DMS 273 treated with DMSO at 0.1 percent for 48 hours (cell line): ENCODE measurements around the gene BAHCC1.

Source experiments
- DNase-seq: peaks from one replicate; lab custom pipeline; 2025; lab: John Stamatoyannopoulos, UW

BAHCC1 gene

DNA sequence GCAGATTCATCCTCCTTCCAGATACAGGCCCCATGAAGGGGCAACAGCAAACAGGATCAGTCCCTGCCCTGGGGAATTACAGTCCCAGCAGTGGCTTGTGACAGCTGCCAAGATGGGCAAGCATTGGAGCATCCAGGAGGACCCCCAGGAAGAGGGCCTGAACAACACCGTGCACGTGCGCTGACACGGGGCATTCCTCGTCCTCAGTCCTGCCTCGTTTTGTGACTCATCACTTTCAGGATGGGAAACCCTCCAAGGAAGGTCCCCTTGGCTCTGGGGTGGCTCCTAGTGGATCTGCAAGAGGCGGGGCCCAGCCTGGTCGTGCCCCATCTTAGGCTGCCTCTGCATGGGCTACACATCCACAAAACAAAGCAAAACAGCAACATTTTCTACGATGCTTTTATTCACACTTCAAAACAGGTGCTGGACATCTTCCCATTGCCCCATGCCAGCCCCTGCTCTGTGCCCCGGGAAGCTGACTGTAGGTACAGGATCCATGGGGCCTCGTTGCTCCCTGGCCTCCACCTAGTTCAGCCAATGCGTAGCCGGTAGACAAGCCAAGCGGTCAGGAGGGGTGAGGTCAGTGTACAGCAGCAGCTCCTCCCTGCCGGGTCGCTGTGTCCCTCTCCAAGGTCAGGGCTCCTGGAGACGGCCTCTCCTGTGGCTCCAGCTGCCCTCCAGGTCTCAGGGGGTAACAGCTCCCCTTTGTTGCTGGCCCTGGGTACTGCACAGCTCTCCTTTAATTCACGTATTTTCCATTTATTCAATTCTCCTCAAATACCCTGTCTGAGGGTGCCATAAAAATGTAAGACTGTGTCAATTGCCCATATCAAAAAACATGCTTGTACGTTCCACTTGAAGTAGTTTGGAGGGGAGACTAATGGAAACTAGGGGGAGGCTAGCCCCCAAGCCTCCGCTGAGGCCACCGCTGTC is 85.1 kb downstream of the BAHCC1 start:
- DNase-seq: no peak

DNA sequence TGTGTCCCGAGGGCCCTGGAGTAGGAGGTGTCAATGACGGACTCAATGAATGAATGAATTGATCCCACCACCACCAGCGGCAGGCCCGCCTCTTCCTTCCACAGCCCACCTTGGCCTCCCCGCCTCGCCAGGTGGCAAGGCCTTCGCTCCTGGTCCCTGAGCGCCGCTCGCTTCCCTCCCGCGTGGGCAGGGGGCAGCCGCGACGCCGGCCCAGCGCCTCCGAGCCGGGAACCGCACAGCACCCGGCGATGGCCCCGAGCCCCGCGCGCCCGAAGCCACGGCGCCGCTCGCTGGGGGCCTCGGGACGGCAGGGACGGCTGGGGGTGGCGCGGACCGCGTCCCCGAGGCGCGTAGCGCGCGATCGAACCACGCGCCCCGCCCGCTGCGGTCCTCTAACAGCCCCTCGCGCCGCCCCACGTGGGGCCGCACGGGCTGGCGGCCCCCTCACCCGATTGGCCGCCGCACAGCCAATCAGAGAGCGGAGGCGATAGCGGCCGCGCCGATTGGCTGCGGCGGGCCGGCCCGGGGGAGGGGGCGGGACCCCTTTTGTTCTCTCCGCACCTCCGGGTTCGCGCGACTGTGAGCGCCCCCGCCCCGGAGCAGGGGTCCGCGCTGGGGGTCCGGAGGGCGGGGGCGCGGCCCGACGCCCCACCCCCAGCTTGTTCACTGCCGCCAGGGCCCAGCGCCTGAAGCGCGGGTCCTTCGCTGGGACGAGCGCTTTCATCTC is 86.0 kb downstream of the BAHCC1 start:
- no peak for DNase-seq

DNA sequence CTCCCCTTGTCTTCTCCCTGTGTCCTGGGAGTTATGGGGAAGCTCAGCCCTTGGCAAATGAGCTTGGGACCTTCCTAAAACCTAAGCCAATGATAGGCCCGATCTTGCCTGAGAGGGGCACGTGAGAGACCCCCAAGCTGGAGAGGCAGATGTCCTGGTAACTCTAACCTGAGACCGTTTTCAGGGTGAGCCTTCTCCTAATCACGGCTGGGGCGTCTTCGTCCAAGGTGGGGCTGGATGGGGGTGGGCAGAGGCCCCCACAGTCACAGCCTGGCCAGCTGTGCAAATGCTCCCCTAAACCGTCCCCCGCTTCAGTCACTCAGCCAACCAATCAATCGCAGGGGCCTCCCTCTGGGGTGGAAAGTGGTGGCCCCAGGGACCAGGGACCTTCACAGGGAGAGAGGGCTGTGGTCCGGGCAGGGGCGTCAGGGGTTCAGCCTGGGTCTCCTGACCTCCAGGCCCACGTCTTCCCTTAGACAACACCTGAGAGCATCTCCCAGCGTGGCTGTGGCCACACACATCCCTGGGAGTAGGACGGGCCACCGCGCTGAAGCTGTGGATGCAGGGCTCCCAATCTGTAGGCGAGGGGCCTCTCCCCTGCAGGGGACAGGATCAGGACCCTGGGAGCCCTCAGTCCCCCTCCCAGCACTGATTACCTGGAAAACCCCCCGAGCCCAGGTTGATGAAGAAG is 86.7 kb downstream of the BAHCC1 start:
- no peak for DNase-seq

DNA sequence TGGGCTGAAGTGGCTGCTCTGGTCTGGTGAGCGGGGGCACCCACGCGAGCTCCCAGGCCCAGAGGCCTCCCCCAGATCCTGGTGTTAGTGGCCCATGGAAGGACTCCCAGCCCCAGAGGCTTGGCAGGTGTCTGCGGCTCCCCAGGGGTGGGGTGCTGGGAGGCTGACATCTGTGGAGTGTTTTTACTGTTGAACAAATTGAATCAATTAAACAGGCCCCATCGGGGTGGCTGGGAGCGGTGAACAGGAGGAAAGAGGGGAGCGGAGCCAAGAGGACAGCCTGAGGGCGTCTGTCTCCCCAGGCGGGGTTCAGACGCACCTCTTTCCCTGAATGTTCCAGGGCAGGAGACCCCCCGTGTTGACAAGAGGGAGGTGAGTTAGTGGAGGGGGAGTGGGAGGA is 87.4 kb downstream of the BAHCC1 start:
- DNase-seq: peak; percentile 45

DNA sequence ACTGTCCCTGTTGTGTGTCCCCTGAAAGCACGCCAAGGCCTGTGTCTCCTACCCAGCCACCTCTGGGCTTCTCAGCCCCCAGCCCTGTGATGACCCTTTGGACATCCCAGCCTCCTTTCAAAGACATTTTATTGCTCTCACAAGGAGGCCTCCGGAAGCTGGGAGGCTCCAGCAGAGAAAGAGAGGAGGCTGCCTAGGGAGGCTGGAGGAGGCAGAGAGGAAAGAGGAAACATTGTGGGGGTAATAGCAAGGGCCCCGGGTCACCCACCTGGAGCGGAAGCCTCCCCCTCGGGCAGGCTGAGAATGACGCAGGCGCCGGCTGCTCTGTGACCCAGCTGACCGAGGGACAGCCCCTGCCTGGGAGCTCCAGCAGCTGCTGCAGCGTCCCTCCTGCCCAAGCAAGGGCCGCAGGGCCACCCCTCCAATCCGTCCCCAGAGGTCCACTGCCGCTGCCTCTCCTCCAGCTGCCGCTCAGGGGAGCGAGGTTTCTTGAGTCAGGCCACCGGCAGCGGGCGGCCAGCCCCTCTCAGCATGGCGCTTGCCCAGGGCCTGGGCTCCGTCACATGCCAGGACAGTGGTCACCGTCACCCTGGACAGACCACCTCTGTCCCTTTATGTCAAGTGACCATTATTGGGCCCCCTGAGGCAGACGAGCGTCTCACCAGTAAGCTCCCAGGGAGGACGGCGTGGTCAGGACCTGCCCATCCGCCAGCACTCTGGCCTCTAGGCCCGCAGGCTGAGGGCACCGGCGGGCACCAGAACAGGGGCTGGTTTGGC is 88.0 kb downstream of the BAHCC1 start:
- DNase-seq: no peak

DNA sequence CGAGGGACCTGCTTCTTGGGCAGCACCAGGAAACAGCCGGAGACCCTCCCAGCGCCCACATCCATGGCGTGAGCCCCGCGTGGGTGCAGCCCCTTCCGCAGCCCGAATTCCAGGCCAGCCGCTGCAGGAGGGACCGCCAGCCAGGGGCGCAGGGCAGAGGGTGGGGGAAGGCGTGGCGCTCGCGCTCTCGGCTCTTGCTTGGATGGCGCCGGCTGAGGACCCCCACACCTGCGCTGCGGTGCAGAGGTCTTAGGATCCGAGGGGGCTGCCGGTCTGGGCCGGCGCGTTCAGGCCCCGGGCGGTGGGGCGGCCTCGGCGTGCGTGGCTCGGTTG is 88.6 kb downstream of the BAHCC1 start:
- no peak for DNase-seq

DNA sequence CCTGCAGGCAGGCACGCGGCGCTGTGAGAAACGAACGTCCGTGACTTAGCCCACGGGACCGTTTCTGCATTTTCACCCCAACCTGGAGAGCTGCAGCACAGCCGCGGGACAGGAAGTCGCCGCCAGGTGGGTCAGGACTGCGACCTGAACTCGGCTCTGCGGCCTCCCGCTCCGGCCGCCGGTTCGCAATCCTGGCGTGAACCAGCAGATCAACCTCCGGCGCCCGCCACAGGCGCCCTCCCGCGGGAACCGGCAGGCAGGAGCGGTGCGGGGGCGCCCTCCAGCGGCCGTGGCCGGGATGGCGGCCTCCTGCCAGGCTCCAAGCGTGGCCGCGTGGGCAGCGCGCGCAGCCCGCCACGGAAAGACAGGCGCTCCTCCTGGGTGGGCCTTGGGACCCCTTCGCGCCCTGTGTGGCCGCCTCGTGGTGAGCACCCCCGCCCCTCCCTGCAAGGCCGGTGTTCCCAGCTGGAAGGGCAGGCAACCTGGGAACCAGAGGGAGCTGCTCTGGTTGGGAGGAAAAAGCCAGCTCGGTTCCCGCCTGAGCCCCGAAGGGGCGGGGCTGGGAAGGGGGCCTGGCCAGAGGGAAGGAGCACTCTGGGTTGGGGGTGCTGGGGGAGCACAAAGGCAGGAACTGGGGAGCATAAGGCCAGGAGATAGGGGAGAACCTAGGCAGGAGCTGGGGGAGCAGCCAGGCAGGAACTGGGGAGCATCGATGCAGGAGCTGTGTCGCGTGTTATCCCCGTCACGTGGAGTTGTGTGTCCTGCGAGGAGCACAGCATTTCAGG is 89.1 kb downstream of the BAHCC1 start:
- DNase-seq: no peak

DNA sequence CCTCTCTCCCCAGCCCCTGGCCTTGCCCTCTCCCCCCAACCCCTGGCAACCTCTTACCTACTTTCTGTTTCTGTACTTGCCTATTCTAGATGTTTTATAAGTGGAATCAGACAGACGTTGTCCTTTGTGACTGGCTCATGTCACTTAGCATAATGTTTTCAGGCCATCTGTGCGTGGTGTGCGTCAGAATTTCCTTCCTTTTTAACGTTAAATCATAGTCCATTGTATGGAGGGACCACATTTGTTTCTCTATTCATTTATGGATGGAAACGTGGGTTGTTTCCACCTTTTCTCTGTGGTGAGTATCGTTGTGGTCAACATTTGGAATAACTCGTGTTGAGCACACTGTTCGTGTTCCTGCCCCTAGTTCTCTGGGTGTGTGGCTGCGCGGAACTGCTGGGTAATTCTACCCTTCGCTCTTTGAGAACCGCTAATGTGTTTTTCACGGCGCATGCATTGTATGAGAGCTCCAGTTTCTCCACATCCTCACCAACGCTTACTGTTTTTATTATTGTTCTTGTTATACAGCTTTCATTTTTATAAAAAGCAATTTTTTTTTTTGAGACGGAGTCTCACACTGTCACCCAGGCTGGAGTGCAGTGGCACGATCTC is 91.0 kb downstream of the BAHCC1 start:
- no peak for DNase-seq

DNA sequence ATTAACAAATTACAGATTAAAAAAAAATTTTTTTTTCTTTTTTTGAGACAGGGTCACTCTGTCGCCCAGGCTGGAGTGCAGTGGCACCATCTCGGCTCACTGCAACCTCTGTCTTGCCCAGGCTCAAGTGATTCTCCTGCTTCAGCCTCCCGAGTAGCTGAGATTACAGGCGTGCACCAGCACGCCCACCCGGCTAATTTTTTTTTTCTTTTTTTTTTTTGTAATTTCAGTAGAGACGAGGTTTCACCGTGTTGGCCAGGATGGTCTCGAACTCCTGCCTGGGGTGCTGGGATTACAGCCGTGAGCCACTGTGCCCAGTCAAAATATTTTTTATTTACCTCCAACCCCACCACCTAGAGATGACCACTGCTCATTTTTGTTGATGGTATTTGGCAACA is 91.8 kb downstream of the BAHCC1 start:
- DNase-seq: no peak

DNA sequence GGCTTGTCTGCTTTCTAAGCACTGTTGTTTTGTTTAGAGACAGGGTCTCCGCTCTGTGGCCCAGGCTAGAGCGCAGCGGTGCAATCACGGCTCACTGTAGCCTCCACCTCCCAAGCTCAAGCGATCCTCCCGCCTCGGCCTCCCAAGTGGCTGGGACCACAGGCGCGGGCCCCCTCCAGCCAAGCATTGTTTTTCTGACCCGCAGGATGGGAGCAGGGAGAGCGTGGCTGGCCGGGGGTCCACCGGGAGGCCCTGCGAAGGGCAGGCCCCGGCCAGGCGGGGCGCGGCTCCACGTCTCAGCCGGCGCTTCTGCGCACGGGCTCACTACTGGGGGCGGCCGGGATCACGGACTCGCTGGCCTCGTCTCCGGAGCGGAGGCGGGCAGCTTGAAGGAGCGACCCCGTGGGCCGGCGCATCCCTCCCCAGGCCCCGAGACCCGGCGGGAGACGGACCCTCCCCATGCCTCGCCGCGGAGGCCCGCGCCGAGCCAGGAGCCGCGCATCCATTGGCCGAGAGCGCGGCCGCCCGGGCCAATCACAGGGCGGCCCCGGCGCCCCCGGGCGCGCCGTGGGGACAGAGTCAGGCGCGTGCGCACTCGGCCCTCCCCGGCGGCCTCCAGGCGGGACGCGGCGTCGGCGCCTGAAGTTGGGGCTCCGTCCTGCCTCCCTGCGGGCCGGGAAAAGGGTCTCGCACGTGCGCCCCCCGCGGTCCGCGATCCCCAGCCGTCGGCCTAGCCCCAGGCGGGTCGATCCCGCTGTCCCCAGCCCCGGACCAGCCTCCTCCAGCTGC is 92.4 kb downstream of the BAHCC1 start:
- DNase-seq: peak; percentile 38

DNA sequence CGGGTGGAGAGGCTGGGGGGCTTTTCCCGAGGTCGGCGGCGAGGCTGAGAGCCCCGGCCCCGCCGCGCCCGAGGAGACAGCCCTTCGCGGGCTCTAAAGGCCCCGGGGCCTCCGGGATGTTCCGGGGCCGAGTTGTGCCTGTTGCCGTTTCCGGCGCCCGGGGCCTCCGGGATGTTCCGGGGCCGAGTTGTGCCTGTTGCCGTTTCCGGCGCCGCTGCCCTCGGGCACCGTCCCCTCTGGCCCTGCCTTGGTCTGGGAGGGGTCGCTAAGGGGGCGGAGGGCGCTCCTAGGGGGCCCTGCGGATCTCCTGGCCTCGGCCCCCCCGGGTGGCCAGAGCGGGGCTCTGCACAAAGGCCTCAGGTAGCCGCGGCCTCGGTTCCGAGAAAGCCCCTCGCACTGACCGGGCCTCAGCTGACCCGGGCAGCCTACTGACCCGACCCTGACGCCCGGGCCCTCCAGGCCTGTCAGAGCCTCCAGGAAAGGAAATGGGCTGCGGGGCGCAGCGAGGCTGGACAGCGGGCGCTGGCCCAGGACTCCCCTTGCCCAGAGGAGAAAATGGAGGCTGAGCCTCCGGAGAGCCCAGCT is 93.1 kb downstream of the BAHCC1 start:
- DNase-seq: no peak

DNA sequence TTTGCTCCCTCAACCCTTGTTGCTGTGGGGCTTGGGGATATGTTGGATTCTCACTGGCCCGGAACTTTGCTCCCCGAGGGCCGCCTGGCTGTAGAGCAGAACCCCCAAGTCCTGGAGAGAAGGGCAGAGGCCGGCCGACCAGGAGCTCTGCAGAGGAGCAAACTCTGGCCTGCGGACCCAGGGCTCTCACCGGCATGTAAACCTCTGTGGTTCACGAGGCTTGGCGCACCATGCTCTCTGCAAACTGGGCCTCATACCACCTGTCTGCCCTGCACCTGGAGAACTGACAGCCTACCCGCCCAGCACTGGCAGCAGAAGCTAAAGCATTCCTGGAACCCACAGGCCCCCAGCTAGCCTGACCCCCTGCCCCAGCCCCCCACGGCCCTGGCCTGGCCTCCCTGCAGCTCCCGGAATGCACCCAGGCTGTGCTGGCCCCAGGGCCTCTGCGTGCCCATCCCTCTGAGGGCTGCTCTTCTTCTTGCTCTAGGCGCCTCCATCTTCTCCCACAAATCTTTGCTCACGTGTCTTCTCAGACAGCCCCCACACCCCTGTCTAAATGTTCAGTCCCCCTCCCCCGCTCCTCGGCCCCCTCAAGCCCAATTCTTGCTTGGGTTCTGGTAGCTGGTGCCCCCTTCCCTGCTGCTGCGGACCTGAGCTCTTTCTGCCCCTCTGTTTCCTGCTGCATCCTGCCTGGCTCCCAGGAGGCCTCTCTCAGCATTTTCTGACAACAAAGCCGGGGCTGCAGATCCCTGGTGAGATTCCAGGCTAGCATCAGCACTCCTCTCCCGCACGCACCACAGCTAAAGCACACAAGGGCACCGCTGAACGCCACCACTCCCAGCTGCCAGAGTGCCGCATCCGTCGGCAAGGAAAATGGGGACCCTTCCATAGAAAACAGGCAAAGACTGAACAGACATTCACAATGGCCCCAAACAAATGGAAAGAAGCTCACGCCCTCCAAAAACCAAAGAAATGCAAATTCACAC is 94.0 kb downstream of the BAHCC1 start:
- no peak for DNase-seq

DNA sequence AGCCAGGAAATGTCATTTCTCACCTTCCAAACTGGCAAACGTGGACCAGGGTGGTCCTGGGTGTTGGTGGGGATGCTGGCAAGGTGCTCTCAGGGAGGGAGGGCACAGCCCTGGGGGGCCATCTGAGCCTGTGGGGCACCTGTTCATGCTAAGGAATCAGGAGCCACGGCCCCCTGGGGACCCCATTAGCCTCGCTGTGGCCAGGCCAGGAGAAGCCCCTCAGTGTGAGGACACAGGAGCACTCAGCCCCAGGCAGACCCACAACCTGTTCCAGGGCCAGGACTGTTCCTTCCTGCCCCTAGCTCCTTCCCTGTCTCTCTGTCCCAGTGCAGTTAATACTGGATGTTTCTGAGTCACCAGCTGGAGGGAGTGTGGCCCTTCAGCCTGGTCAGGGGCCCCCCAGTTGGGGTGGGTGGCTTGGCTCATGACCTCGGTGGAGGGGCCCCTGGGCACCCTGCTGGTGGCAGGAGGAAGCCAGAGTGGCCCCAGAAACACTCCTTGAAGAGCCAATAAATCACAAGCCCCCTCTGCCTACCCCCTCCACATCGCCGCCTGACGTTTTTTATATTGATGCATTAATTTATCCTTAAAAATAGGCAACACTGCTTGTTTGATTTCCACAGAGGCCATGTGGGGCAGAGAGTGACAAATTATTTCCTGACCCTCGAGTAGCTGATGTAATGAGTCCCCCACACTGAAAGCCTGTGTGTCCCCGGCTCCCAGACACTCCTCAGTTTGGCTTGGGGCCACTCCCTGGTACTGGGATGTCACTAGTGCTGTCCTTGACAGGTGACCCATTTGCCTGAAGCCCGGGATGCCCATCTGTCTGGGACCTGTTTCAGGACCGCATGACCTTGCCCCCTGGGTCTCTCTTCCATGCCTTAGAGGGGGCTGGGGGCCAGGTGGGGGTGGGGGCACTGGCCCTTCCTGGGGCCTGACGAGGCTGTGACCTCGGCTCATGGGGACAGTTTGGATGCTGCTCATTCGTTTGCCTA is 95.0 kb downstream of the BAHCC1 start:
- no peak for DNase-seq

DNA sequence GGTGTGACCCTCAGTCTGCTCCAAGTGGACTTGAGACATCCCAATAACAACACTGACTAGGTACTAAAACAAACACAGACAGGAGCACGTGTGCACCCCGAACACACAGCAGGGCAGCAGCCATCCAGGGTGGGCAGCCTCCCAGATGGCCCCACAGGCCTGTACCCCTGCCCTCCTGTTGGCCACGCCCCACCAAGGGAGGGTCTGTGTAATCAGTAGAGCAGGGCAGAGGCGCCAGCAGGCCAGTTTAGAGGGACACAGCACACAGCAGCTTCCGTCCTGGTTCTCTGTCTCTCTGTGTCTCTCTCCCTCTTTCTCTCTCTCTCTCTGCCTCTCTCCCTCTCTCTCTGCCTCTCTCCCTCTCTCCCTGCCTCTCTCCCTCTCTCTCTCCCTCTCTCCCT is 95.9 kb downstream of the BAHCC1 start:
- no peak for DNase-seq

DNA sequence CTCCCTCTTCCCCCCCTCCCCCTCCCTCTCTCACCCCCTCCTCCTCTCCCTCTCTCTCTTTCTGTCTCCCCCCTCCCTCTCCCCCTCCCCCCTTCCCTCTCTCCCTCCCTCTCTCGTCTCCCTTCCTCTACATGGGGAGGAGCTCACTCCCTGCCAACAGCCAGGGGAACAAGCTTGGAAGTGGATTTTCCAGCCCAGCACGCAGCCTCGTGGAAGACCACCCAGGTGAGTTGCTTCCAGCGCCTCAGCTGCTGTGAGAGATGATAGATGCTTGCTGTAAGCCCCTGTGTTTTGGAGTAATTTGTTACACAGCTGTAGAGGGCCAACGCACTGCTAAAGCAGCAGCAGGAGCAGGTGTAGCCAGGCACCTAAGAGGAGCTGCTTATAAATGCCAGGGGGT is 96.5 kb downstream of the BAHCC1 start:
- DNase-seq: no peak

DNA sequence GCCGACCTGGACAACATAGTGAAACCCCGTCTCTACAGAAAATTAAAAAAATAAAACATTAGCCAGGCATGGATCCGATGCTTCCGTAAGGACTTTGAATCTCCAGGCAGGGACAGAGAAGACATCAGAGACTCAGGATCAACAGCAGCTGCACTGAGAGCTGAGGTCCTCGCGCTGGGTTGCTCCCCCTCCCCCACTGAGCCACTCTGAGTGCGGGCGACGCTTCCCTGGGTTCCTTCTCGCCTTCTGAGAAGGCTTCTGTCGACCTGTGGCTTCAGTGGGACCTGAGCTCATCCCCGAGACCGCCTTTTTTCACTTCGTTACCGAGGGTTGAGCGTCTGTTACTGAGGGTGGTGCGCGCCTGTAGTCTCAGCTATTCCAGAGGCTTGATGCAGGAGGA is 96.9 kb downstream of the BAHCC1 start:
- no peak for DNase-seq

DNA sequence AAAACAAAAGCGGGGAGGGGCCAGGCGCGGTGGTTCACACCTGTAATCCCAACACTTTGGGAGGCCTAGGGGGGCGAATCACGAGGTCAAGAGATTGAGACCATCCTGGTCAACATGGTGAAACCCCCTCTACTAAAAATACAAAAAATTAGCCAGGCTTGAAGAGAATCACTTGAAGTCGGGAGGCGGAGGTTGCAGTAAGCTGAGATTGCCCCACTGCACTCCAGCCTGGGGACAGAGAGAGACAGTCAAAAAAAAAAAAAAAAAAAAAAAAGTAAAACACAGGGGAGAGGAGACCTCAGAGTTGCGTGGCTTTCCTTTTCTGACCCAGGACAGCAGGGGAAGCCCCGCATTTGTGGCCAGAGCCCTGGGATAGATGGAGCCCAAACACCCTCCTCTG is 97.4 kb downstream of the BAHCC1 start:
- no peak for DNase-seq
